Fibroblast of lung (primary cell): ENCODE results near the gene BCAS3. TPM values are rescaled to one million over a fixed set of nuclear protein-coding genes. Genes with fewer than 3 reads are reported as not detected.

Experiments
- DNase-seq, 2 donors: peaks; one replicate each; pipeline versions ENCODE4 v3.0.0 to v3.0.0-alpha.2; 2010; ENCODE audit warnings: low read depth in 2 of 2
- H2AFZ ChIP-seq: 2 replicates; pipeline ENCODE4 v1.5.1; 2012; ENCODE audit warnings: low read length, control low read depth, inconsistent platforms
- H3K27ac ChIP-seq: 2 replicates; pipeline ENCODE4 v1.5.1; 2011; ENCODE audit warnings: low read length, control low read depth; ENCODE audit not compliant: insufficient read depth
- H3K27me3 ChIP-seq: 2 replicates; pipeline ENCODE4 v1.5.1; 2011; ENCODE audit warnings: mild to moderate bottlenecking, low read length; ENCODE audit not compliant: control insufficient read depth, insufficient read depth
- H3K36me3 ChIP-seq: 2 replicates; pipeline ENCODE4 v1.5.1; 2011; ENCODE audit warnings: low read length; ENCODE audit not compliant: control insufficient read depth, insufficient read depth
- H3K4me1 ChIP-seq: 2 replicates; pipeline ENCODE4 v1.5.1; 2011; ENCODE audit warnings: low read length; ENCODE audit not compliant: control insufficient read depth, insufficient read depth; ENCODE audit errors: extremely low read depth
- H3K4me2 ChIP-seq: 2 replicates; pipeline ENCODE4 v1.5.1; 2011; ENCODE audit warnings: low read length, control low read depth; ENCODE audit not compliant: insufficient read depth; ENCODE audit errors: extremely low read depth
- H3K4me3 ChIP-seq, 4 experiments: fragments of 200-600 bp in 1 of 4; sonication (generic) in 1 of 4; replicated peaks in 1 of 4; 2 replicates each; pipeline ENCODE4 v1.5.1; 2011 to 2016; ENCODE audit warnings: low read length in 4 of 4, low read depth in 3 of 4, mild to moderate bottlenecking in 3 of 4, control low read depth in 2 of 4, inconsistent platforms in 1 of 4, mixed read lengths in 1 of 4; ENCODE audit not compliant: insufficient read depth in 1 of 4; ENCODE audit errors: control extremely low read depth in 1 of 4
- H3K79me2 ChIP-seq: 2 replicates; pipeline ENCODE4 v1.5.1; 2012; ENCODE audit warnings: mild to moderate bottlenecking, low read length, inconsistent platforms; ENCODE audit not compliant: control insufficient read depth, insufficient read depth
- H3K9ac ChIP-seq: 2 replicates; pipeline ENCODE4 v1.5.1; 2011; ENCODE audit warnings: mild to moderate bottlenecking, low read length, control low read depth; ENCODE audit not compliant: insufficient read depth
- H3K9me3 ChIP-seq: 2 replicates; pipeline ENCODE4 v1.5.1; 2012; ENCODE audit warnings: low read depth, low read length; ENCODE audit not compliant: control insufficient read depth, insufficient read depth
- H4K20me1 ChIP-seq: 2 replicates; pipeline ENCODE4 v1.5.1; 2011; ENCODE audit warnings: low read length; ENCODE audit not compliant: control insufficient read depth, insufficient read depth; ENCODE audit errors: extremely low read depth
- CTCF ChIP-seq, 2 donors: IDR thresholded peaks in 1 of 2; conservative IDR thresholded peaks in 1 of 2; 1 replicate in 1 of 2; 2 replicates in 1 of 2; pipeline ENCODE4 v1.5.1; 2011 to 2012; ENCODE audit warnings: low read length in 2 of 2, control low read depth in 1 of 2, inconsistent platforms in 1 of 2, low read depth in 1 of 2, mild to moderate bottlenecking in 1 of 2
- EZH2 ChIP-seq: IDR thresholded peaks from 2 replicates; pipeline ENCODE4 v1.5.1; 2012; ENCODE audit warnings: low read length, control low read depth, mild to moderate bottlenecking; ENCODE audit errors: missing control alignments
- polyA plus RNA-seq, 2 donors: library from polyadenylated mRNA; depleted of rRNA in 1 of 2; stranded (reverse) in 1 of 2; unstranded in 1 of 2; fragments of >200 nt; gene quantifications; 2 replicates each; pipeline ENCODE4 v1.2.1, GENCODE V29; 2011 to 2012; ENCODE audit warnings: missing spikeins in 1 of 2
- total RNA-seq: library from RNA; depleted of rRNA; stranded (reverse); fragments of >200 nt; gene quantifications from 2 replicates; pipeline ENCODE4 v1.2.1, GENCODE V29; 2014

The BCAS3 gene
- total and polyA plus RNA-seq, 2 donors (not counting 1 experiment from before 2014, with no cell fraction given), result 9.9 to 43.6 TPM

GRCh38 chr17:61149862-61150362 is 472.3 kb downstream of the BCAS3 start:
- Histone ChIP-seq H3K4me2 (no peak overlapping the region), H3K4me3 (no peak overlapping the region), H3K4me1 (peaks cover 5% of the 10 kb centered on the region), H2AFZ (no peak overlapping the region), H3K9me3 (no peaks in the 10 kb centered on the region), H3K9ac (no peak overlapping the region), H3K36me3 (no peaks in the 10 kb centered on the region), H3K79me2 (no peaks in the 10 kb centered on the region), H4K20me1 (no peaks in the 10 kb centered on the region), H3K27me3 (no peaks in the 10 kb centered on the region), H3K27ac (no peak overlapping the region)
- TF ChIP-seq CTCF (conservative IDR thresholded peaks at IDR 0.05 in 1 of 2, IDR thresholded peaks at IDR 0.05 in 1 of 2; ENCODE audit: low read depth in 1 of 2, low read length in 2 of 2) (no peak), EZH2 (no peak)
- no peak for DNase-seq

GRCh38 chr17:61150686-61151299 is 473.1 kb downstream of the BCAS3 start:
- no peak overlapping the region for H3K27ac ChIP-seq
- TF ChIP-seq EZH2, result no peak
- no peak for TF ChIP-seq CTCF (conservative IDR thresholded peaks at IDR 0.05 in 1 of 2, IDR thresholded peaks at IDR 0.05 in 1 of 2; ENCODE audit: low read depth in 1 of 2, low read length in 2 of 2)
- no peaks in the 10 kb centered on the region for H4K20me1 ChIP-seq
- no peaks in the 10 kb centered on the region for H3K36me3 ChIP-seq
- no peak overlapping the region for H3K4me2 ChIP-seq
- H3K9me3 ChIP-seq, result no peaks in the 10 kb centered on the region
- no peak overlapping the region for H3K9ac ChIP-seq
- no peaks in the 10 kb centered on the region for H3K79me2 ChIP-seq
- no peaks in the 10 kb centered on the region for H3K27me3 ChIP-seq
- H3K4me1 ChIP-seq, result peaks cover 2% of the 10 kb centered on the region
- DNase-seq, result no peak
- no peak overlapping the region for H2AFZ ChIP-seq
- H3K4me3 ChIP-seq, result no peak overlapping the region

- Histone ChIP-seq H3K27me3 (no peaks in the 10 kb centered on the region), H2AFZ (no peak overlapping the region), H3K36me3 (no peaks in the 10 kb centered on the region), H3K9me3 (no peaks in the 10 kb centered on the region), H3K4me1 (peaks cover 2% of the 10 kb centered on the region), H3K4me3 (no peak overlapping the region), H3K4me2 (no peak overlapping the region), H3K27ac (no peak overlapping the region), H3K79me2 (no peaks in the 10 kb centered on the region), H3K9ac (no peak overlapping the region), H4K20me1 (no peaks in the 10 kb centered on the region)
- no peak for DNase-seq
- TF ChIP-seq CTCF (conservative IDR thresholded peaks at IDR 0.05 in 1 of 2, IDR thresholded peaks at IDR 0.05 in 1 of 2; ENCODE audit: low read depth in 1 of 2, low read length in 2 of 2), result no peak
These were observed 475.2 kb downstream of the BCAS3 start for GRCh38 chr17:61152898-61153297.
